CD4-positive, CD25-positive, alpha-beta regulatory T cell (primary cell): ENCODE results near the gene TMPRSS11A. TPM values are rescaled to one million over a fixed set of nuclear protein-coding genes. Genes with fewer than 3 reads are reported as not detected.

Experiments
- ATAC-seq, 2 donors: fragments of 150-1000 bp; cut with Tn5 transposase; one replicate each; pipeline ENCODE4 v1.10.0; 2021; ENCODE audit warnings: low read depth in 2 of 2, moderate number of reproducible peaks in 2 of 2, moderate library complexity in 1 of 2
- DNase-seq, 3 donors: peaks; one replicate each; pipeline versions ENCODE4 v3.0.0 to v3.0.0-alpha.2; 2012 to 2022; ENCODE audit warnings: mixed read lengths in 1 of 3
- H3K27ac ChIP-seq: one replicate; pipeline ENCODE4 v1.7.0; 2013; ENCODE audit warnings: mild to moderate bottlenecking, low read length; ENCODE audit not compliant: insufficient read depth, poor library complexity, severe bottlenecking
- H3K27me3 ChIP-seq: one replicate; pipeline ENCODE4 v1.7.0; 2013; ENCODE audit warnings: low read length; ENCODE audit not compliant: control insufficient read depth, insufficient read depth
- H3K36me3 ChIP-seq: one replicate; pipeline ENCODE4 v1.7.0; 2013; ENCODE audit warnings: mild to moderate bottlenecking, low read length, moderate library complexity; ENCODE audit not compliant: control insufficient read depth, insufficient read depth
- H3K4me1 ChIP-seq: 2 replicates; pipeline ENCODE4 v1.7.0; 2013; ENCODE audit warnings: mild to moderate bottlenecking, low read length; ENCODE audit not compliant: insufficient read depth, control insufficient read depth, poor library complexity, severe bottlenecking
- H3K4me3 ChIP-seq: one replicate; pipeline ENCODE4 v1.7.0; 2013; ENCODE audit warnings: low read depth, mild to moderate bottlenecking, low read length, moderate library complexity
- H3K9me3 ChIP-seq, 2 experiments: 1 replicate in 1 of 2; 2 replicates in 1 of 2; pipeline ENCODE4 v1.7.0; 2013; ENCODE audit warnings: low read length in 2 of 2, mild to moderate bottlenecking in 1 of 2, moderate library complexity in 1 of 2; ENCODE audit not compliant: control insufficient read depth in 2 of 2
- H3K27ac Mint-ChIP-seq, 3 donors: one replicate each; pipeline ENCODE4 v1.8.0; 2020 to 2022; ENCODE audit warnings: mild to moderate bottlenecking in 3 of 3, mixed read lengths in 3 of 3, moderate library complexity in 2 of 3
- H3K27me3 Mint-ChIP-seq: one replicate; pipeline ENCODE4 v1.8.0; 2022; ENCODE audit warnings: mild to moderate bottlenecking, mixed read lengths
- H3K36me3 Mint-ChIP-seq: one replicate; pipeline ENCODE4 v1.8.0; 2020; ENCODE audit warnings: mixed read lengths
- H3K4me1 Mint-ChIP-seq, 4 donors: one replicate each; pipeline ENCODE4 v1.8.0; 2020 to 2022; ENCODE audit warnings: mixed read lengths in 4 of 4, mild to moderate bottlenecking in 1 of 4
- H3K4me3 Mint-ChIP-seq, 4 donors: one replicate each; pipeline ENCODE4 v1.8.0; 2020 to 2022; ENCODE audit warnings: mild to moderate bottlenecking in 4 of 4, mixed read lengths in 4 of 4, moderate library complexity in 3 of 4
- H3K9me3 Mint-ChIP-seq, 7 donors: one replicate each; pipeline ENCODE4 v1.8.0; 2020 to 2022; ENCODE audit warnings: mixed read lengths in 7 of 7, mild to moderate bottlenecking in 3 of 7, moderate library complexity in 2 of 7
- polyA plus RNA-seq, 4 donors: library from polyadenylated mRNA; unstranded; fragments of 300-500 nt; fragmentation: Illumina TruSeq; gene quantifications; one replicate each; pipeline ENCODE4 v1.2.3, GENCODE V29; 2021
- total RNA-seq: library from RNA; stranded (reverse); gene quantifications from one replicate; pipeline ENCODE4 v1.2.3, GENCODE V29; 2022

TMPRSS11A gene
- total and polyA plus RNA-seq, 5 donors from 2014 or later: not detected

- no peak overlapping the region for H3K27ac ChIP-seq
- Mint-ChIP-seq H3K27me3 (peaks cover 5% of the 10 kb centered on the region), H3K4me1 (no peaks in the 10 kb centered on the region), H3K4me3 (no peak overlapping the region), H3K9me3 (peaks cover 0 to 2% (median 0%) of the 10 kb centered on the region in 7 donors), H3K27ac (no peak overlapping the region), H3K36me3 (no peaks in the 10 kb centered on the region)
- no peaks in the 10 kb centered on the region for H3K27me3 ChIP-seq
- ATAC-seq (no peak), DNase-seq (no peak)
- no peak overlapping the region for H3K4me3 ChIP-seq
- H3K36me3 ChIP-seq: no peaks in the 10 kb centered on the region
- no peaks in the 10 kb centered on the region for H3K4me1 ChIP-seq
- no peaks in the 10 kb centered on the region for H3K9me3 ChIP-seq
Measured at GRCh38 chr4:67931256-67931655, 32.0 kb downstream of the TMPRSS11A start.

GRCh38 chr4:67929426-67929825 lies 33.9 kb downstream of the TMPRSS11A start:
- ATAC-seq (no peak), DNase-seq (no peak)
- H3K4me1 ChIP-seq: no peaks in the 10 kb centered on the region
- Mint-ChIP-seq H3K36me3 (no peaks in the 10 kb centered on the region), H3K27me3 (peaks cover 5% of the 10 kb centered on the region), H3K4me3 (no peak overlapping the region), H3K9me3 (peaks cover 0 to 2% (median 0%) of the 10 kb centered on the region in 7 donors), H3K4me1 (no peaks in the 10 kb centered on the region), H3K27ac (no peak overlapping the region)
- H3K36me3 ChIP-seq: no peaks in the 10 kb centered on the region
- H3K4me3 ChIP-seq: no peak overlapping the region
- no peaks in the 10 kb centered on the region for H3K9me3 ChIP-seq
- H3K27me3 ChIP-seq: no peaks in the 10 kb centered on the region
- no peak overlapping the region for H3K27ac ChIP-seq

GRCh38 chr4:67928546-67928945 lies 34.7 kb downstream of the TMPRSS11A start:
- Mint-ChIP-seq H3K27me3 (peaks cover 5% of the 10 kb centered on the region), H3K9me3 (peaks cover 0 to 2% (median 0%) of the 10 kb centered on the region in 7 donors), H3K36me3 (no peaks in the 10 kb centered on the region), H3K4me1 (no peaks in the 10 kb centered on the region), H3K27ac (no peak overlapping the region), H3K4me3 (no peak overlapping the region)
- Histone ChIP-seq H3K4me3 (no peak overlapping the region), H3K4me1 (no peaks in the 10 kb centered on the region), H3K27me3 (no peaks in the 10 kb centered on the region), H3K9me3 (no peaks in the 10 kb centered on the region), H3K27ac (no peak overlapping the region), H3K36me3 (no peaks in the 10 kb centered on the region)
- ATAC-seq: no peak
- no peak for DNase-seq

- DNase-seq (no peak), ATAC-seq (no peak)
- Mint-ChIP-seq H3K4me3 (no peak overlapping the region), H3K27me3 (peaks cover 5% of the 10 kb centered on the region), H3K4me1 (no peaks in the 10 kb centered on the region), H3K9me3 (peaks cover 0 to 3% (median 0%) of the 10 kb centered on the region in 7 donors), H3K27ac (no peak overlapping the region), H3K36me3 (no peaks in the 10 kb centered on the region)
- no peaks in the 10 kb centered on the region for H3K36me3 ChIP-seq
- H3K4me3 ChIP-seq: no peak overlapping the region
- H3K9me3 ChIP-seq: no peaks in the 10 kb centered on the region
- H3K27ac ChIP-seq: no peak overlapping the region
- no peaks in the 10 kb centered on the region for H3K4me1 ChIP-seq
- no peaks in the 10 kb centered on the region for H3K27me3 ChIP-seq
Measured at GRCh38 chr4:67927251-67927650, 36.0 kb downstream of the TMPRSS11A start.

DNA sequence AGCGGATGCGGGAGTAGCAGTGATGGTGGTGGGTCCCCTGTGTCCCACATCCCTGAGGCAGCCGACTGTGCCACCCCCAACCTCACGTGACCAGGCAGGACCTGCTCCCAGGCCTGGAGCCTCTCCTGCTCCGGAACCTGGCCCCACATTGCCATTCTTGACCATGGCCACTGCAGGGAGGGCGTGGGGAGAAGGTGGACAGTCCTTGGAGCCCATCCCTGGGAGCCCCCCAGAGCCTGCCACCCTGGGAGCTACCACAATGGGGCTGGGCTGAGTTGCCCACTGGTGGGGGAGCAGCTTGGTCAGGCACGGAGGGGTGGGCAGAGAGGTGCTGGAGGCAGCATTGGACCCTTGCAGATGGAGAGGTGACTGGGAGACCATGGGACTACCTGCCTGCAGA lies 36.8 kb downstream of the TMPRSS11A start:
- H3K27ac ChIP-seq: no peak overlapping the region
- no peak overlapping the region for H3K4me3 ChIP-seq
- H3K27me3 ChIP-seq: no peaks in the 10 kb centered on the region
- H3K36me3 ChIP-seq: no peaks in the 10 kb centered on the region
- no peaks in the 10 kb centered on the region for H3K9me3 ChIP-seq
- no peak overlapping the region for H3K27ac Mint-ChIP-seq
- H3K4me1 ChIP-seq: no peaks in the 10 kb centered on the region
- DNase-seq: no peak
- ATAC-seq: no peak
- no peaks in the 10 kb centered on the region for H3K36me3 Mint-ChIP-seq
- H3K27me3 Mint-ChIP-seq: peaks cover 5% of the 10 kb centered on the region
- H3K4me1 Mint-ChIP-seq: no peaks in the 10 kb centered on the region
- H3K4me3 Mint-ChIP-seq: no peak overlapping the region
- H3K9me3 Mint-ChIP-seq: peaks cover 0 to 3% (median 0%) of the 10 kb centered on the region in 7 donors

- Mint-ChIP-seq H3K27ac (no peak overlapping the region), H3K9me3 (peaks cover 0 to 3% (median 0%) of the 10 kb centered on the region in 7 donors), H3K27me3 (peaks cover 3% of the 10 kb centered on the region), H3K4me3 (no peak overlapping the region), H3K36me3 (no peaks in the 10 kb centered on the region), H3K4me1 (no peaks in the 10 kb centered on the region)
- H3K27ac ChIP-seq: no peak overlapping the region
- ATAC-seq (no peak), DNase-seq (no peak)
- no peaks in the 10 kb centered on the region for H3K36me3 ChIP-seq
- H3K9me3 ChIP-seq: no peaks in the 10 kb centered on the region
- no peaks in the 10 kb centered on the region for H3K4me1 ChIP-seq
- H3K27me3 ChIP-seq: no peaks in the 10 kb centered on the region
- no peak overlapping the region for H3K4me3 ChIP-seq
Measured at GRCh38 chr4:67922697-67923096, 40.6 kb downstream of the TMPRSS11A start.

- no peak for DNase-seq
- no peaks in the 10 kb centered on the region for H3K36me3 Mint-ChIP-seq
- peaks cover 9% of the 10 kb centered on the region for H3K27me3 Mint-ChIP-seq
Measured at GRCh38 chr4:67918428-67918827, 44.9 kb downstream of the TMPRSS11A start.

DNA sequence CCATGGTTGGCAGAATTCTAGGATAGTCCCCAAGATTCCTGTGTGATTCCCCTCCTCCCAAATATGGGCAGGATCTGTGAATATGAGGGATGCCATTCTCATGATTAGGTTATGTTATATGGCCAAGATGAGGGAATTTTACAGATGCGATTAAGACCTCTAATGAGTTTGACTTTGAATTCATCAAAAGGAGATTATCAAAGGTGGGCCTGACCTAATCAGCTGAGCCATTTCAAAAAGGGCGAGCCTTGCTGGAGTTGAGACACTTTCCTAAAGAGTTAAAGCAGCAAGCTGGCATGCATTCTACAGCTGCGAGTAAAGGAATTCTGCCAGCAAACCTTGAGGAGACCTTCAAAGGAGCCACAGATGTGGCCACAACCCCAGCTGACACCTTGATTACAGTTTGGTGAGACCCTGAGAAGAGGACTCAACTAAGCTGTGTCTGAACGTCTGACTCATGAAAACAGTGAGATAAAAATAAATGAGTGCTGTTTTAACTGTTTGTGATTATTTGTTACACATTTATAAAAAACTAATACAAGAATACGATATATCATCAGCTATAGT lies 47.8 kb downstream of the TMPRSS11A start:
- Mint-ChIP-seq H3K9me3 (no peaks in the 10 kb centered on the region), H3K4me3 (no peak overlapping the region), H3K27me3 (peaks cover 16% of the 10 kb centered on the region), H3K4me1 (no peaks in the 10 kb centered on the region), H3K27ac (no peak overlapping the region), H3K36me3 (no peaks in the 10 kb centered on the region)
- H3K9me3 ChIP-seq: no peaks in the 10 kb centered on the region
- H3K4me3 ChIP-seq: no peak overlapping the region
- no peaks in the 10 kb centered on the region for H3K36me3 ChIP-seq
- no peak for ATAC-seq
- H3K27me3 ChIP-seq: no peaks in the 10 kb centered on the region
- no peaks in the 10 kb centered on the region for H3K4me1 ChIP-seq
- DNase-seq: no peak
- no peak overlapping the region for H3K27ac ChIP-seq

More at GRCh38 chr4:67918428-67918827, 44.9 kb downstream of the TMPRSS11A start:
- Histone ChIP-seq H3K4me1 (no peaks in the 10 kb centered on the region), H3K9me3 (no peaks in the 10 kb centered on the region), H3K27me3 (no peaks in the 10 kb centered on the region), H3K4me3 (no peak overlapping the region), H3K27ac (no peak overlapping the region), H3K36me3 (no peaks in the 10 kb centered on the region)
- Mint-ChIP-seq H3K27ac (no peak overlapping the region), H3K4me1 (no peaks in the 10 kb centered on the region), H3K9me3 (peaks cover 0 to 1% (median 0%) of the 10 kb centered on the region in 7 donors), H3K4me3 (no peak overlapping the region)
- no peak for ATAC-seq
